ENCODE data around the gene ZP1.

Gene ZP1

DNA sequence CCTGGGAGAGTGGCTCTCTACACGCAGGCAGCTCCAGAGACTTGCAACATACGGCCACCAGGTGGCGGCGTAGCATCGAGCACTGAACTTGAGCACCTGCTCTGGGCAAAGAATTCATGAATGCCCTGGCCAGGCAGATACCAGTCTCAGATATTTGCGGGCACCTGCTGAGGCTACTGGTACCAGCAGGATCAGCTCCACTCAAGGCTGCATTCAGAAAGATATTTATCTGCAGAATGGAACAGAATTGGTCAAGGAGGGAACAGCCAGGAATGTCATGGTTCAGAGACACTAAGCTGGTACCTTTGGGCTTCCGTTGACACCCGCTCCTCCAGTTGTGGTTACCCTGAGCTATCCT, 36.2 kb upstream of the ZP1 start:
- DNase-seq (ENCODE audit: low spot score): peak; percentile 84
- TF ChIP-seq, protein P1, sequence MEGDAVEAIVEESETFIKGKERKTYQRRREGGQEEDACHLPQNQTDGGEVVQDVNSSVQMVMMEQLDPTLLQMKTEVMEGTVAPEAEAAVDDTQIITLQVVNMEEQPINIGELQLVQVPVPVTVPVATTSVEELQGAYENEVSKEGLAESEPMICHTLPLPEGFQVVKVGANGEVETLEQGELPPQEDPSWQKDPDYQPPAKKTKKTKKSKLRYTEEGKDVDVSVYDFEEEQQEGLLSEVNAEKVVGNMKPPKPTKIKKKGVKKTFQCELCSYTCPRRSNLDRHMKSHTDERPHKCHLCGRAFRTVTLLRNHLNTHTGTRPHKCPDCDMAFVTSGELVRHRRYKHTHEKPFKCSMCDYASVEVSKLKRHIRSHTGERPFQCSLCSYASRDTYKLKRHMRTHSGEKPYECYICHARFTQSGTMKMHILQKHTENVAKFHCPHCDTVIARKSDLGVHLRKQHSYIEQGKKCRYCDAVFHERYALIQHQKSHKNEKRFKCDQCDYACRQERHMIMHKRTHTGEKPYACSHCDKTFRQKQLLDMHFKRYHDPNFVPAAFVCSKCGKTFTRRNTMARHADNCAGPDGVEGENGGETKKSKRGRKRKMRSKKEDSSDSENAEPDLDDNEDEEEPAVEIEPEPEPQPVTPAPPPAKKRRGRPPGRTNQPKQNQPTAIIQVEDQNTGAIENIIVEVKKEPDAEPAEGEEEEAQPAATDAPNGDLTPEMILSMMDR (IDR thresholded peaks at IDR 0.05; ENCODE audit: extremely low read depth, missing control alignments): peak; percentile 93

DNA sequence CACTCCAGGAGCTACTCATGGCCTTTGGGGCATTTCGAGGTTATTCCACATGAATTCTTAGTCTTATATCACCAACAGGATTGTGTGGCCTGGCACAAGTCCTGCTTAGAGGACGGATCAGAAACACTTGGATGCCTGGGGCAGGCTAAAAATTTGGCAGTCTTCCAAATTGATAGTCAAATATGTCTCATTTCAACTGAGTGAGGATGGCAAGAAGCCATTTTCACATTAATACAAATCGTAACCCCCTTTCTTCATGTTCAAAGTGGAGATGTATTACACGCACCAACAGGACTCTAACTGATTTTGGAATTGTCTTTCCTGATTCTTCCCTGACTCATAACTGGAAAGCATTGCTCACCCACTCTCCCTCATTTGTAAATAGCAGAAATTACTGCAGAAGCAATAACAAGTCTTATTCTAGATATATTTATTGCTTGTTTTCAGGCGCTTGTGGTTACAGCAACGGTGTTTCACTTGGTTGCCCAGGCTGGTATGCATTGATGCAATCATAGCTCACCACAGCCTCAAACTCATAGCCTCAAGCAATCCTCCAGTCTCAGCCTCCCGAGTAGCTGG, 35.8 kb upstream of the ZP1 start:
- TF ChIP-seq, protein P1 (IDR thresholded peaks at IDR 0.05; ENCODE audit: extremely low read depth, missing control alignments): no peak
- DNase-seq (ENCODE audit: low spot score): no peak

DNA sequence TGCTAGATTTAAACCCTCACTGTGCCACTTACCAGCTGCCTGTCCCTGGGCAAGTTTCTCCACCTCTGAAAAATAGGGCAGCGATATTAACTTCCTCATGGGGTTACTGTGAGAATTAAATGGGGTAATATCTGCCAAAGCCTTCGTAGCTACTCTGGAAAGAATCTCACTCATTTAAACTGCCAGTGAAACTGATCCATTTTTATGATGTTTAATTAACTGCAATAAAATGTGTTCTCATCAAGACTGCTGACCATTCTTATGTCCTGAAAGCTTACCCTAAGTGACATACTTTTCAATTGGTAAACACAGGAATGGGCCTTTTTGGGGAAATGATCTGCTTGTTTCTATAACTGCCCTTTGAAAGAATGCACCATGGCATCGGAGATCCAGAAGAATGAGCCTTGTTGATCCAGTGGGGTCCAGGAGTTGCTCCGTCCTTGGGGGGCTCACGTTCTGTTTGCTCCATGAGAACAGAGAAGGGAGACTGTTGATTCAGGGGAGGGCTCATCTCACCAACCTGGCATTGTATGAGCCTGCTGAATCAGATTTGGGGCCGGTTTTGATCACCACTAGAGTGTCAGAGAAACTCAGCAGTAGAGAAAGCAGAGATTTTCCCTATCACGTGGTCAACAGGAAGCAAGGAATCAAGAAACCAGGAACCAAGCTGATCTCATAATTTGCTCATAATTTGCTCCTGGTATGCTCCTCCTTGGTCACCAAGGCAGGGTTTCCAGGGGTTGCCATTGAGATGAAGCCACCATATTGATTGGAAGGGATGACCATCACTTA, 32.4 kb upstream of the ZP1 start:
- TF ChIP-seq, protein P1 (IDR thresholded peaks at IDR 0.05; ENCODE audit: extremely low read depth, missing control alignments): no peak
- DNase-seq (ENCODE audit: low spot score): no peak

GRCh38 chr11:60835534-60835846, 31.9 kb upstream of the ZP1 start:
- TF ChIP-seq, protein P1 (IDR thresholded peaks at IDR 0.05; ENCODE audit: extremely low read depth, missing control alignments): no peak
- no peak for DNase-seq (ENCODE audit: low spot score)

DNA sequence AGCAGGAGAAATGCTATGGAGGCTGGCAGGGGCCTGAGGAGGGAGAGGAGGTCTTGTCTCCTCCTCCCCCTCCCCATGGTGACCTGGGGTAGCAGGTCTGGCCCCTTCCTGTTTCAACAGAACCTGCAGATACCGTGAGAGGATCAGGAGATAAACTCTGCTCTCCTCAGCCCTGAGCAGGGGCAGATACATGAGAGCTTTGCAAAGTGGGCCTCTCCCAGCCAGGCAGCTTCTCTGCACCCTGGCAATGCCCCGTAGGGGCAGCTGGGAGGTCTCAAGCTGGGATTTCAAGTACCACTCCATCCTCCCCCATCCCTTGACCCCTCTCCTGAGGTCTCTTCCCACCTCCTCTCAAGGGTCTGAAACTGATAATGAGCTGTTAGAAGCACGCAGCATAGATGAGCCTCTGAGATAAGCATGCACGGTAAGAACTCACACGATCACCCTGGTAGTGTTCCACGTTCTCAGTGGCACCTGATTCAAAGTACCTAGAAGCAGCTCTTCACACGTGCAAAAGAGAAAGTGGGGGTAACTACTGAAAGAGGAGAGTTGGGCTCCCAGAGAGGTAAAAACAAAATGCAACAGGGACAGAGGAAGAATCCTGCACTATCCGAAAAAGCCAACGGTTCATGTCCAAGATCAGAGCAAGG, 30.4 kb upstream of the ZP1 start:
- TF ChIP-seq, protein P1 (IDR thresholded peaks at IDR 0.05; ENCODE audit: extremely low read depth, missing control alignments): no peak
- DNase-seq (ENCODE audit: low spot score): no peak

DNA sequence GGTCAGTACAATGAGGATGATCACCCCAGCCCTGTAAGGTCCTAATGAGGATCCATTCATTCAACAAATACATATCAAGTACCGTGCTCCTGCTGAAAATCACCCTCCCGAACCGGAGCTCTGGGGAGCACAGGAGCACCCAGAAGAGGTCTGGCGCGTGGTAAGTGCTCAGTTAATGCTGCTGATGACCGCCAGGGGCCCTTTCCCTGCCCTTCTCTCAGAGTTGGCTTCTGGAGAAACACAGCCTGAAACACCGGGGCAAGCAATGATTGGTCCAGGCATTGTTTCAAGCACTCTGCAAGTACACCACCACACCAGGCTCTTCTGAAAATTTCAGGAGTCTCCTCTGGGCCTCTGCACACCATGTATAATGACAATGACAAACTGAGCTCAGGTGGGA, 29.2 kb upstream of the ZP1 start:
- TF ChIP-seq, protein P1 (IDR thresholded peaks at IDR 0.05; ENCODE audit: extremely low read depth, missing control alignments): no peak
- no peak for DNase-seq (ENCODE audit: low spot score)

All from GM20000 (cell line).